ENCODE data around the gene PINLYP.
"Not testable (repeated sequence)": the region's sequence is repeated elsewhere in the genome, so short reads cannot be mapped to it uniquely, and the experiment has no call there.

PINLYP gene

GRCh38 chr19:43541920-43542650 is 33.5 kb upstream of the PINLYP start:
- no peak for TF ChIP-seq CTCF (IDR thresholded peaks at IDR 0.05; ENCODE audit: insufficient read depth, low read depth, low read length, missing control alignments)
- no peak for DNase-seq (ENCODE audit: low read depth)
- H3K4me3 ChIP-seq (ENCODE audit: low read length): no peak overlapping the region

GRCh38 chr19:43544077-43544476 is 31.5 kb upstream of the PINLYP start:
- no peak for TF ChIP-seq CTCF (IDR thresholded peaks at IDR 0.05; ENCODE audit: insufficient read depth, low read depth, low read length, missing control alignments)
- DNase-seq (ENCODE audit: low read depth): no peak
- H3K4me3 ChIP-seq (ENCODE audit: low read length): no peak overlapping the region

- no peak for TF ChIP-seq CTCF (IDR thresholded peaks at IDR 0.05; ENCODE audit: insufficient read depth, low read depth, low read length, missing control alignments)
- DNase-seq (ENCODE audit: low read depth): no peak
- H3K4me3 ChIP-seq (ENCODE audit: low read length): no peak overlapping the region
Measured at GRCh38 chr19:43545276-43545675, 30.3 kb upstream of the PINLYP start.

GRCh38 chr19:43545981-43546380 is 29.6 kb upstream of the PINLYP start:
- H3K4me3 ChIP-seq (ENCODE audit: low read length): no peak overlapping the region
- DNase-seq (ENCODE audit: low read depth): no peak
- no peak for TF ChIP-seq CTCF (IDR thresholded peaks at IDR 0.05; ENCODE audit: insufficient read depth, low read depth, low read length, missing control alignments)

GRCh38 chr19:43546581-43546980 is 29.0 kb upstream of the PINLYP start:
- no peak for DNase-seq (ENCODE audit: low read depth)
- TF ChIP-seq CTCF (IDR thresholded peaks at IDR 0.05; ENCODE audit: insufficient read depth, low read depth, low read length, missing control alignments): no peak
- H3K4me3 ChIP-seq (ENCODE audit: low read length): no peak overlapping the region

- not testable (repeated sequence) for H3K4me3 ChIP-seq (ENCODE audit: low read length); DNase-seq (ENCODE audit: low read depth)
Measured at GRCh38 chr19:43547926-43548325, 27.7 kb upstream of the PINLYP start.

GRCh38 chr19:43548706-43549105 is 26.9 kb upstream of the PINLYP start:
- no peak for TF ChIP-seq CTCF (IDR thresholded peaks at IDR 0.05; ENCODE audit: insufficient read depth, low read depth, low read length, missing control alignments)
- H3K4me3 ChIP-seq (ENCODE audit: low read length): no peak overlapping the region
- DNase-seq (ENCODE audit: low read depth): no peak

Data from epithelial cell of esophagus (primary cell).